ENCODE measurements around the gene HOXC12.

GRCh38 chr12:53966385-53967133 is 11.9 kb downstream of the HOXC12 start:
- TF ChIP-seq CTCF (IDR thresholded peaks at IDR 0.05) (no peak), POLR2A (IDR thresholded peaks at IDR 0.05) (no peak)

All from esophagus squamous epithelium (tissue), 4 donors.